Upper lobe of left lung (tissue), 4 donors: ENCODE measurements around the gene SYTL2.

Experiments used
- CTCF ChIP-seq, 6 experiments: fragments of 450-650 bp in 4 of 6; fragments of 200-600 bp in 2 of 6; sonication (generic) in 2 of 6; IDR thresholded peaks; one replicate each; pipeline ENCODE4 v1.5.1; 2016 to 2019; ENCODE audit warnings: antibody characterized with exemption in 6 of 6
- POLR2A ChIP-seq, 4 donors: fragments of 450-650 bp; IDR thresholded peaks; one replicate each; pipeline ENCODE4 v1.5.1; 2016 to 2017; ENCODE audit warnings: antibody characterized with exemption in 4 of 4, mild to moderate bottlenecking in 2 of 4
- POLR2AphosphoS5 ChIP-seq, 2 donors: sonication (generic); formaldehyde crosslinking; IDR thresholded peaks; one replicate each; pipeline ENCODE4 v1.5.1; 2017; ENCODE audit warnings: antibody characterized with exemption in 2 of 2

- no peak for TF ChIP-seq POLR2A (IDR thresholded peaks at IDR 0.05)
- TF ChIP-seq CTCF (IDR thresholded peaks at IDR 0.05): no peak
- TF ChIP-seq POLR2AphosphoS5 (IDR thresholded peaks at IDR 0.05): no peak
Observed at GRCh38 chr11:85766721-85767161, 44.2 kb downstream of the SYTL2 start.
